Naive thymus-derived CD4-positive, alpha-beta T cell (primary cell): ENCODE data around the gene GLI3. TPM values are rescaled to one million over a fixed set of nuclear protein-coding genes. Genes with fewer than 3 reads are reported as not detected.

Experiments
- ATAC-seq: fragments of 150-1000 bp; cut with Tn5 transposase; 2 replicates; pipeline ENCODE4 v1.10.0; 2021; ENCODE audit warnings: mild to moderate bottlenecking, moderate library complexity
- CTCF ChIA-PET: fragments of 350-600 bp; sonication (Branson Sonifier 250); formaldehyde crosslinking; loops from one replicate; lab custom pipeline; 2021; ENCODE audit warnings: antibody characterized with exemption; lab: Charles Lee
- POLR2A ChIA-PET: fragments of 350-600 bp; sonication (Branson Sonifier 250); formaldehyde crosslinking; loops from one replicate; lab custom pipeline; 2021; ENCODE audit warnings: antibody characterized with exemption, inconsistent platforms; lab: Charles Lee
- DNase-seq, 9 donors: peaks; one replicate each; pipeline versions ENCODE4 v3.0.0 to v3.0.0-alpha.2; 2020 to 2022; ENCODE audit warnings: mixed read lengths in 1 of 9
- H3K27ac ChIP-seq: one replicate; pipeline ENCODE4 v1.7.0; 2013; ENCODE audit warnings: mild to moderate bottlenecking, low read depth, low read length, moderate library complexity
- H3K27me3 ChIP-seq, 2 donors: one replicate each; pipeline ENCODE4 v1.7.0; 2013; ENCODE audit warnings: low read length in 2 of 2, mild to moderate bottlenecking in 2 of 2, moderate library complexity in 2 of 2; ENCODE audit not compliant: control insufficient read depth in 2 of 2, insufficient read depth in 2 of 2
- H3K36me3 ChIP-seq, 3 experiments: 1 replicate in 2 of 3; 2 replicates in 1 of 3; pipeline ENCODE4 v1.7.0; 2013; ENCODE audit warnings: low read length in 3 of 3, mild to moderate bottlenecking in 3 of 3, moderate library complexity in 1 of 3; ENCODE audit not compliant: insufficient read depth in 3 of 3, control insufficient read depth in 2 of 3
- H3K4me1 ChIP-seq, 2 donors: one replicate each; pipeline ENCODE4 v1.7.0; 2013; ENCODE audit warnings: low read length in 2 of 2, mild to moderate bottlenecking in 2 of 2, moderate library complexity in 1 of 2; ENCODE audit not compliant: control insufficient read depth in 2 of 2, insufficient read depth in 2 of 2
- H3K4me3 ChIP-seq: 2 replicates; pipeline ENCODE4 v1.7.0; 2013; ENCODE audit warnings: mild to moderate bottlenecking, low read length
- H3K9me3 ChIP-seq, 3 experiments: 1 replicate in 2 of 3; 2 replicates in 1 of 3; pipeline ENCODE4 v1.7.0; 2013; ENCODE audit warnings: low read length in 3 of 3; ENCODE audit not compliant: control insufficient read depth in 2 of 3
- H3K27ac Mint-ChIP-seq, 9 donors: one replicate each; pipeline ENCODE4 v1.8.0; 2020 to 2022; ENCODE audit warnings: mixed read lengths in 9 of 9, mild to moderate bottlenecking in 8 of 9, moderate library complexity in 5 of 9, inconsistent platforms in 2 of 9
- H3K27me3 Mint-ChIP-seq, 5 donors: one replicate each; pipeline ENCODE4 v1.8.0; 2021 to 2022; ENCODE audit warnings: mixed read lengths in 5 of 5, mild to moderate bottlenecking in 1 of 5
- H3K36me3 Mint-ChIP-seq, 5 donors: one replicate each; pipeline ENCODE4 v1.8.0; 2020 to 2022; ENCODE audit warnings: mixed read lengths in 5 of 5, mild to moderate bottlenecking in 3 of 5, inconsistent platforms in 1 of 5
- H3K4me1 Mint-ChIP-seq, 7 donors: one replicate each; pipeline ENCODE4 v1.8.0; 2020 to 2022; ENCODE audit warnings: mixed read lengths in 7 of 7, mild to moderate bottlenecking in 3 of 7, inconsistent platforms in 1 of 7
- H3K4me3 Mint-ChIP-seq, 10 donors: one replicate each; pipeline ENCODE4 v1.8.0; 2020 to 2022; ENCODE audit warnings: mild to moderate bottlenecking in 10 of 10, mixed read lengths in 10 of 10, moderate library complexity in 6 of 10, inconsistent platforms in 2 of 10
- H3K9me3 Mint-ChIP-seq, 11 donors: one replicate each; pipeline ENCODE4 v1.8.0; 2020 to 2022; ENCODE audit warnings: mixed read lengths in 11 of 11, mild to moderate bottlenecking in 4 of 11, inconsistent platforms in 1 of 11, moderate library complexity in 1 of 11
- intact Hi-C, 2 donors: fragments of 100-400 bp; cut with micrococcal nuclease; formaldehyde crosslinking; loops; one replicate each; pipeline ENCODE4 v1.15.1; 2023
- polyA plus RNA-seq, 2 donors: library from polyadenylated mRNA; unstranded; fragments of 300-500 nt; fragmentation: Illumina TruSeq; gene quantifications; one replicate each; pipeline ENCODE4 v1.2.3, GENCODE V29; 2021
- total RNA-seq, 6 experiments: library from RNA in 5 of 6; stranded (reverse) in 5 of 6; gene quantifications; 1 replicate in 5 of 6; 2 replicates in 1 of 6; pipeline ENCODE4 v1.2.3 and lab custom pipeline; 2021 to 2026

GLI3 gene
- under 1 TPM in 2 of 5 experiments, not detected in 3; 0.32 to 0.95 TPM for total RNA-seq
- under 1 TPM in 1 of 2 donors, not detected in 1; 0.54 TPM for polyA plus RNA-seq
- total RNA-seq (lab: John Stamatoyannopoulos, UW) = not detected

- Histone ChIP-seq H3K36me3 (no peaks in the 10 kb centered on the region), H3K4me1 (no peaks in the 10 kb centered on the region), H3K9me3 (no peaks in the 10 kb centered on the region), H3K27ac (no peak within 1 kb of the TSS), H3K4me3 (no peak within 1 kb of the TSS), H3K27me3 (peaks cover 0 to 1% of the 10 kb centered on the region in 2 donors)
- peak in 1 of 9 donors; percentile 32 for DNase-seq
- H3K27me3 Mint-ChIP-seq = peaks cover 48 to 77% (median 67%) of the 10 kb centered on the region in 5 donors
- no peaks in the 10 kb centered on the region for H3K36me3 Mint-ChIP-seq
- H3K4me3 Mint-ChIP-seq = peak within 1 kb of the TSS; percentile 67 to 93 (median 80)
- intact Hi-C loops = no loop called here
- peaks cover 0 to 6% (median 0%) of the 10 kb centered on the region in 11 donors for H3K9me3 Mint-ChIP-seq
- H3K4me1 Mint-ChIP-seq = peaks cover 11 to 21% (median 17%) of the 10 kb centered on the region in 7 donors
- peak within 1 kb of the TSS in 1 of 9 donors; percentile 51 for H3K27ac Mint-ChIP-seq
- POLR2A ChIA-PET = no interaction called here
- ATAC-seq = peak; percentile 12
- CTCF ChIA-PET = no interaction called here
These were observed at the start of gene GLI3 for GRCh38 chr7:42236976-42237810. Gene GLI3 (minus strand): TSS chr7:42237209. CDS start chr7:42223253, 13,956 bp downstream.

- ChIA-PET POLR2A (no interaction called here), CTCF (no interaction called here)
- Histone ChIP-seq H3K4me1 (no peaks in the 10 kb centered on the region), H3K36me3 (no peaks in the 10 kb centered on the region), H3K27me3 (no peaks in the 10 kb centered on the region), H3K9me3 (no peaks in the 10 kb centered on the region), H3K4me3 (no peak overlapping the region), H3K27ac (no peak overlapping the region)
- Mint-ChIP-seq H3K27ac (no peak overlapping the region), H3K4me3 (no peak overlapping the region), H3K27me3 (peaks cover 0 to 6% (median 0%) of the 10 kb centered on the region in 5 donors), H3K36me3 (peaks cover 0 to 3% (median 0%) of the 10 kb centered on the region in 5 donors), H3K9me3 (peaks cover 0 to 5% (median 0%) of the 10 kb centered on the region in 11 donors), H3K4me1 (no peaks in the 10 kb centered on the region)
- intact Hi-C loops = no loop called here
- DNase-seq = no peak
- no peak for ATAC-seq
These were observed 48.4 kb upstream of the GLI3 start for GRCh38 chr7:42285383-42285824.

- H3K4me3 Mint-ChIP-seq = no peak overlapping the region
- intact Hi-C loops = no loop called here
- no peak overlapping the region for H3K27ac Mint-ChIP-seq
- CTCF ChIA-PET = no interaction called here
- Histone ChIP-seq H3K4me1 (no peaks in the 10 kb centered on the region), H3K9me3 (no peaks in the 10 kb centered on the region), H3K4me3 (no peak overlapping the region), H3K36me3 (no peaks in the 10 kb centered on the region), H3K27me3 (no peaks in the 10 kb centered on the region), H3K27ac (no peak overlapping the region)
- ATAC-seq (no peak), DNase-seq (no peak)
- peaks cover 0 to 11% (median 0%) of the 10 kb centered on the region in 5 donors for H3K27me3 Mint-ChIP-seq
- peaks cover 0 to 5% (median 0%) of the 10 kb centered on the region in 11 donors for H3K9me3 Mint-ChIP-seq
- peaks cover 0 to 3% (median 0%) of the 10 kb centered on the region in 5 donors for H3K36me3 Mint-ChIP-seq
- no peaks in the 10 kb centered on the region for H3K4me1 Mint-ChIP-seq
- POLR2A ChIA-PET = no interaction called here
These were observed 46.5 kb upstream of the GLI3 start for GRCh38 chr7:42283553-42283952.

- Mint-ChIP-seq H3K4me1 (no peaks in the 10 kb centered on the region), H3K36me3 (peaks cover 0 to 3% (median 0%) of the 10 kb centered on the region in 5 donors), H3K4me3 (no peak overlapping the region), H3K27me3 (peaks cover 0 to 10% (median 2%) of the 10 kb centered on the region in 5 donors), H3K27ac (no peak overlapping the region), H3K9me3 (peaks cover 0 to 2% (median 0%) of the 10 kb centered on the region in 11 donors)
- no peak for DNase-seq
- no peaks in the 10 kb centered on the region for H3K27me3 ChIP-seq
- no peaks in the 10 kb centered on the region for H3K9me3 ChIP-seq
- intact Hi-C loops = no loop called here
- CTCF ChIA-PET = no interaction called here
- H3K36me3 ChIP-seq = no peaks in the 10 kb centered on the region
- ATAC-seq = no peak
- POLR2A ChIA-PET = interaction anchor here (1.1 kb wide), 1 partner anchor 9 kb away, joined by 3 read pairs; no protein-coding TSS in a partner anchor
- no peak overlapping the region for H3K27ac ChIP-seq
- H3K4me3 ChIP-seq = no peak overlapping the region
- H3K4me1 ChIP-seq = no peaks in the 10 kb centered on the region
These were observed 41.3 kb upstream of the GLI3 start for GRCh38 chr7:42278344-42278743.

GRCh38 chr7:42274053-42274452, 37.0 kb upstream of the GLI3 start:
- ATAC-seq (no peak), DNase-seq (no peak)
- H3K27ac Mint-ChIP-seq = no peak overlapping the region
- intact Hi-C loops = no loop called here
- H3K4me3 Mint-ChIP-seq = no peak overlapping the region
- H3K9me3 Mint-ChIP-seq = peaks cover 0 to 2% (median 0%) of the 10 kb centered on the region in 11 donors
- Histone ChIP-seq H3K9me3 (no peaks in the 10 kb centered on the region), H3K36me3 (no peaks in the 10 kb centered on the region), H3K4me3 (no peak overlapping the region), H3K4me1 (no peaks in the 10 kb centered on the region), H3K27ac (no peak overlapping the region), H3K27me3 (no peaks in the 10 kb centered on the region)
- ChIA-PET POLR2A (no interaction called here), CTCF (no interaction called here)
- peaks cover 2 to 9% (median 6%) of the 10 kb centered on the region in 5 donors for H3K27me3 Mint-ChIP-seq
- H3K4me1 Mint-ChIP-seq = peaks cover 0 to 2% (median under 1%) of the 10 kb centered on the region in 7 donors
- no peaks in the 10 kb centered on the region for H3K36me3 Mint-ChIP-seq

DNA sequence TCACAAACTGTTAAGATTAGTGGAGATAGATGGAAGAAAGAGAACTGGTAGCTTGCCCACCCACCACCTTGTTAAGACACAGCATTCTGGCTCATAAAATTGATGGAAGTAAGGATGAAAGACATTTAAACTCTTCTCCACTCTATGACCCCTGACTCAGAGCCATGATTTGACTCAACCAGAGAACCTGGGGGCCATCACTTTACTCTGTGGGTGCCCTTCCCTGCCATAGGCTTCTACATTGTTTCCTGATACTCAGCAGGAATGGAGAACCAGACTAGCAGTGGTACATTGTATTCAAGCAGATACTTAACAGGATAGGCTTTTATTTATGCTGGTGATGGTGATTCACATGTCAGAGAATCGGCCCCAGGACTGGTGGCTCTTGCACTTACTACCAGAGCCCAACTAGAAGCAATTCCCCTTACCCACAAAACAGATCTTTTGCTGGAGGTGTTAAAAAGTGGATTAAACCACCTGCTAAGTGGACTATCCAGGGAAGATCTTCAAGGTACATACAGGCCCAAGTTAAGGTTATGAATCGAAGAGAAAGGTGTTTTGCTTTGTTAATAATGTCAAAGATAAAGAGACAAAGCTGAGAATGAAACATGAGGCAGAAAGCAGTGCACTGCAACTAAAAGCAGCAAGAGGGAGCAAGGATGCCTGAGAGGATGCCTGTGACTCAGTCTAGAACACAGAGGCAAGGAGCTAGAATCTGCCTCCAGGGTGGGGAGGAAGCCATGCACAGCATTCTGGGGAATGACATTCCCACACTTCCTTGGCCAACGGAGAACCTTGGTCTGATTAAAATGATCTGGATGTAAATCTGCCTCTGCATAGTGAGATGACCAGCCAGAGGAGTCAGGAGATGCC, 36.0 kb upstream of the GLI3 start:
- intact Hi-C loops = no loop called here
- DNase-seq (no peak), ATAC-seq (no peak)
- peaks cover 0 to 2% (median 0%) of the 10 kb centered on the region in 11 donors for H3K9me3 Mint-ChIP-seq
- H3K27ac Mint-ChIP-seq = no peak overlapping the region
- CTCF ChIA-PET = no interaction called here
- H3K27me3 ChIP-seq = no peaks in the 10 kb centered on the region
- peaks cover 2 to 9% (median 6%) of the 10 kb centered on the region in 5 donors for H3K27me3 Mint-ChIP-seq
- no peak overlapping the region for H3K4me3 Mint-ChIP-seq
- no peaks in the 10 kb centered on the region for H3K9me3 ChIP-seq
- no peaks in the 10 kb centered on the region for H3K36me3 Mint-ChIP-seq
- no peak overlapping the region for H3K27ac ChIP-seq
- POLR2A ChIA-PET = no interaction called here
- no peak overlapping the region for H3K4me3 ChIP-seq
- H3K36me3 ChIP-seq = no peaks in the 10 kb centered on the region
- peaks cover 0 to 9% (median 2%) of the 10 kb centered on the region in 7 donors for H3K4me1 Mint-ChIP-seq
- H3K4me1 ChIP-seq = no peaks in the 10 kb centered on the region
